HFF-Myc (cell line): ENCODE data around the gene TMOD1.

Experiments
- DNase-seq: peaks from one replicate; pipeline ENCODE4 v3.0.0-alpha.2; 2011; ENCODE audit warnings: low read depth; ENCODE audit errors: extremely low read depth
- H3K4me3 ChIP-seq: replicated peaks from 2 replicates; pipeline ENCODE4 v1.5.1; 2011; ENCODE audit warnings: low read depth, mild to moderate bottlenecking, control low read depth, low read length
- TF ChIP-seq, protein P1 (sequence below): IDR thresholded peaks from 2 replicates; pipeline ENCODE4 v1.5.1; 2012; ENCODE audit warnings: mild to moderate bottlenecking, low read depth, low read length, control low read depth; ENCODE audit errors: missing control alignments

Gene TMOD1

DNA sequence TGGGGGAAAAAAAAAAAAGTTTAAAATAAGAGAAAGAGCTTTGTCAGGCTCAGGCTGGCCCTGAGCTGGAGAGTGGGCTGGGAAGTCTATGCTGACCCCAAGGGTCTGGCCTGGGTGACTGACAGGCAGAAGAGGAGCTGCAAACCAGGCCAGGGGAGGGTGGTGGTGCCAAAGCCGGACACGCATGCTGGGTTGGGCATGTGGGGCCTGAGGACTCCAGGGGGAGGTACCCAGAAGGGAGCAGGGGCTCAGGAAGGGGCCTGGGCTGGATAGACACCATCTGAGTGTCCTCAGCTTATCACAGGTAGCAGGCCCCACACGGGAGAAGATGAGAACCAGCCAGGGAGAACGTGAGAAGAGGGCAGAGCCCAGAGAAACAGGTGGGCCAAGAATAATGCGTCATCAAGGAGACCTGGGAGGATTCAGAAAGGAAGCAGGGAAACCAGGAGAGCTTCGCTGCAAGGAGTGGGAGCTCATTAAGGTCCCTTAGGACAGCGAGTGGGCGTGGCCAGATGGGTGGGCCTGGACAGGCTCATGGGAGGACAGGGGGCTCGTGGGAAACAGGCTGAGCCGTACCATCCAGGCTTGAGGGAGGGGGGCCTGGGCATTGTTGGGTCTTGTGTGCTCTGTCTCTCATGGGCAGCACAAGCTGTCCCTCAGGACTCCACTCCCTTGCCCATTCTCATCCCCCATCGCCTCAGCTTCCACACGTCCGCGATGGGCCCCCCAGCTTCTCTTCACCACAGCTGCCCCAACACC lies 16.0 kb downstream of the TMOD1 start:
- no peak for DNase-seq
- TF ChIP-seq, protein P1, sequence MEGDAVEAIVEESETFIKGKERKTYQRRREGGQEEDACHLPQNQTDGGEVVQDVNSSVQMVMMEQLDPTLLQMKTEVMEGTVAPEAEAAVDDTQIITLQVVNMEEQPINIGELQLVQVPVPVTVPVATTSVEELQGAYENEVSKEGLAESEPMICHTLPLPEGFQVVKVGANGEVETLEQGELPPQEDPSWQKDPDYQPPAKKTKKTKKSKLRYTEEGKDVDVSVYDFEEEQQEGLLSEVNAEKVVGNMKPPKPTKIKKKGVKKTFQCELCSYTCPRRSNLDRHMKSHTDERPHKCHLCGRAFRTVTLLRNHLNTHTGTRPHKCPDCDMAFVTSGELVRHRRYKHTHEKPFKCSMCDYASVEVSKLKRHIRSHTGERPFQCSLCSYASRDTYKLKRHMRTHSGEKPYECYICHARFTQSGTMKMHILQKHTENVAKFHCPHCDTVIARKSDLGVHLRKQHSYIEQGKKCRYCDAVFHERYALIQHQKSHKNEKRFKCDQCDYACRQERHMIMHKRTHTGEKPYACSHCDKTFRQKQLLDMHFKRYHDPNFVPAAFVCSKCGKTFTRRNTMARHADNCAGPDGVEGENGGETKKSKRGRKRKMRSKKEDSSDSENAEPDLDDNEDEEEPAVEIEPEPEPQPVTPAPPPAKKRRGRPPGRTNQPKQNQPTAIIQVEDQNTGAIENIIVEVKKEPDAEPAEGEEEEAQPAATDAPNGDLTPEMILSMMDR, result no peak
- no peak overlapping the region for H3K4me3 ChIP-seq

GRCh38 chr9:97518166-97518908 lies 16.9 kb downstream of the TMOD1 start:
- no peak overlapping the region for H3K4me3 ChIP-seq
- DNase-seq, result no peak
- TF ChIP-seq, protein P1, result no peak

DNA sequence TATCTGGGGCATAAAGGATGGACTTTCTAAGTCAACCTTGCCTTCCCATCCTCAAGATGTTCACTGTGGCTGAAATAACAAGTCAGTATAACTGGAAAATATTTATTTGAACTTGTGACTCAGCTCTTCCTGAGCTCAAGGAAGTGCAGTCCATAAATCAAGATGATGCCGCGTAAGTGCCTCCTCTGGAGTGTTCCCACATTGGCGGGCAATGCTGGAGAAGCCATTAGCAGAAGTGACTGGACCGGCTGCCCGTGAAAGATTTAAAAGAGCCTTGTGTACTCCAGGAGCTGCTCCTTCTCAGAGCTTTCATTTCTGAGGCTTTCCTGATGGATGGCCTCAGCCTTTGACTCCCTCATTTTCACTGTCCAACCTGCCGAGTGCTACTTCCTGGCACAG lies 17.4 kb downstream of the TMOD1 start:
- TF ChIP-seq, protein P1, result no peak
- peak; percentile 63 for DNase-seq
- no peak overlapping the region for H3K4me3 ChIP-seq

DNA sequence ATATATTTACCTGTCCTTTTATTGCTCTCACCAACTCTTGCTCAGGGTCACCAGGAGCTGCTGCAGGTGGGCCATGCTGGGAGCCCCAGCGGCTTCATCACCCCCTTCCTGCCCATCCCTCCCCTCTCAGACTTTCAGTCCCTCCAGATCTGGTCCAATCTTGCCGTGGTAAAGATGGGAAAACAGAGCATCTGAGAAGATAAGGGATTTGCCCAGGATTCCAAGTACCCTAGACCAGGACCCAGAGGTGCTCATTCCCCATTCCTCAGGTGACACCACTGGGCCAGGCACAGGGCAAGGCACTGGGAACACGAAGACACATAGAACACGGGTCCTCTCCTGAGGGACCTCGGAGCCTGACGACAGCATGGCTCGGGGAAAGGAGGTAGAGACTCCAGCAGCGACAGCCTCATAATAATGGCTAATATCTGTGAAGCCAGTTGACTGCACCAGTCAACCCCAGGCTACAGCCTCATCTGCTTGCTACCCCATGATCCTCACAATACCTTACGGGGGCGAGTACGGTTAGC lies 18.0 kb downstream of the TMOD1 start:
- DNase-seq, result no peak
- no peak overlapping the region for H3K4me3 ChIP-seq
- TF ChIP-seq, protein P1, result no peak

GRCh38 chr9:97521576-97522333 lies 20.3 kb downstream of the TMOD1 start:
- TF ChIP-seq, protein P1, result no peak
- DNase-seq, result no peak
- no peak overlapping the region for H3K4me3 ChIP-seq

- H3K4me3 ChIP-seq, result no peak overlapping the region
- TF ChIP-seq, protein P1, result no peak
- DNase-seq, result no peak
Measured at GRCh38 chr9:97524424-97524823, 23.0 kb downstream of the TMOD1 start.
